Measurements from ENCODE around the gene CATSPERE.

CATSPERE gene

DNA sequence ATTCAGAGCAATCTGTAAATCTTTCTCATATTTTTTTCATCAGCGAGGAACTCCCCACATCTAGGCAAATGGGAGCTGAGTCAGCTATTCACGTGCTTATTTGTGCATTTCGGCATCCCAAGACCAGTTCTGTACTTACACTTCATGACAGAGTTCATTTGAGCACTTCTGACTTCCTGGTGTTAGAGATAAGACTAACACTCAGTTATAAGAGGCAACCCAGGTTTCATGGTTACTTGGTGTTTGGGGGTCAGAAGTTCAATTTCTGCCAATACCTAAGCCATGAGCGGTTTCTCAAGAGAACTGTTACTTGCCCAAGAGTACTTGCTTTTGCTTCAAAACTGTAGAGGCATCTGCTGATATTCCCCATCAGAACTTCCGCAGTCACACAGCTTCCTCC is 167.7 kb downstream of the CATSPERE start:
- no peak overlapping the region for H3K4me3 ChIP-seq (ENCODE audit: low read depth, low read length)
- in situ Hi-C loops (cut with HindIII; ENCODE audit: low sequenced_read_pairs) = no loop called here
- DNase-seq (ENCODE audit: low read depth) = no peak
- TF ChIP-seq, protein P1, sequence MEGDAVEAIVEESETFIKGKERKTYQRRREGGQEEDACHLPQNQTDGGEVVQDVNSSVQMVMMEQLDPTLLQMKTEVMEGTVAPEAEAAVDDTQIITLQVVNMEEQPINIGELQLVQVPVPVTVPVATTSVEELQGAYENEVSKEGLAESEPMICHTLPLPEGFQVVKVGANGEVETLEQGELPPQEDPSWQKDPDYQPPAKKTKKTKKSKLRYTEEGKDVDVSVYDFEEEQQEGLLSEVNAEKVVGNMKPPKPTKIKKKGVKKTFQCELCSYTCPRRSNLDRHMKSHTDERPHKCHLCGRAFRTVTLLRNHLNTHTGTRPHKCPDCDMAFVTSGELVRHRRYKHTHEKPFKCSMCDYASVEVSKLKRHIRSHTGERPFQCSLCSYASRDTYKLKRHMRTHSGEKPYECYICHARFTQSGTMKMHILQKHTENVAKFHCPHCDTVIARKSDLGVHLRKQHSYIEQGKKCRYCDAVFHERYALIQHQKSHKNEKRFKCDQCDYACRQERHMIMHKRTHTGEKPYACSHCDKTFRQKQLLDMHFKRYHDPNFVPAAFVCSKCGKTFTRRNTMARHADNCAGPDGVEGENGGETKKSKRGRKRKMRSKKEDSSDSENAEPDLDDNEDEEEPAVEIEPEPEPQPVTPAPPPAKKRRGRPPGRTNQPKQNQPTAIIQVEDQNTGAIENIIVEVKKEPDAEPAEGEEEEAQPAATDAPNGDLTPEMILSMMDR (IDR thresholded peaks at IDR 0.05; ENCODE audit: low read depth, low read length, missing control alignments) = no peak

DNA sequence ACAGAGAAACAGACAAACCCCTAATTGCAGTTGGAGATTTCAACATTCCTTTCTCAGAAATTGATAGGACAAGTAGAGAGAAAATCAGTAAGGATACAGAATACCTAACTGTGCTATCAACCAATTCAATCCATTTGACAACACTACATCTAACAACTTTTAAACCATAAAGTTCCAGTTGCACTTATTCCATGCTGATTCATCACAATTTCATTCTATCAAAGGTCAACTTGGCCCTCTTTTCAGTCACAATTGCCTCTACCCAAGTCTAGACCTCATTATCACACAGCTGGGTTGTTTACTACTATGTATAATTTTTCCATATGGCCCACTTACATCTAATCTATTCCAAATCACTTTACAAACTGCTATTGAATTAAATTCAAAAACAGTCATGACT is 172.1 kb downstream of the CATSPERE start:
- TF ChIP-seq, protein P1 (IDR thresholded peaks at IDR 0.05; ENCODE audit: low read depth, low read length, missing control alignments) = no peak
- in situ Hi-C loops (cut with HindIII; ENCODE audit: low sequenced_read_pairs) = no loop called here
- no peak overlapping the region for H3K4me3 ChIP-seq (ENCODE audit: low read depth, low read length)
- no peak for DNase-seq (ENCODE audit: low read depth)

DNA sequence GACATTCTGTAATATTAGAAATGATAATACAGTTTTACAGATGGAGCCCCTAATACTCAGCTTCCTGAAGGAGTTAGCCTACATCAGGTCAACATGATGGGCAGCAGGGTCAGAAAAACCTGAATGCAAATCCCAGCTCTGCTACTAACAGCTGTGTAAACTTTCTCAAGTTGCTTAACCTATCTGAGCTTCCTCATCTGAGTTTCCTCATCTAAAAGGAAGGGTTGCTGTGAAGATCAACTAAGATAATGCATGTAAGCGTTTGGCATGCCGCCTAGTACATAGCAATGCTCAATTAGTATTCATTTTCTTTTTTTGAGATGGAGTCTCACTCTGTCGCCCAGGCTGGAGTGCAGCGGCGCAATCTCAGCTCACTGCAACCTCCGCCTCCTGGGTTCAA is 173.5 kb downstream of the CATSPERE start:
- TF ChIP-seq, protein P1 (IDR thresholded peaks at IDR 0.05; ENCODE audit: low read depth, low read length, missing control alignments) = no peak
- H3K4me3 ChIP-seq (ENCODE audit: low read depth, low read length) = no peak overlapping the region
- in situ Hi-C loops (cut with HindIII; ENCODE audit: low sequenced_read_pairs) = no loop called here
- no peak for DNase-seq (ENCODE audit: low read depth)

DNA sequence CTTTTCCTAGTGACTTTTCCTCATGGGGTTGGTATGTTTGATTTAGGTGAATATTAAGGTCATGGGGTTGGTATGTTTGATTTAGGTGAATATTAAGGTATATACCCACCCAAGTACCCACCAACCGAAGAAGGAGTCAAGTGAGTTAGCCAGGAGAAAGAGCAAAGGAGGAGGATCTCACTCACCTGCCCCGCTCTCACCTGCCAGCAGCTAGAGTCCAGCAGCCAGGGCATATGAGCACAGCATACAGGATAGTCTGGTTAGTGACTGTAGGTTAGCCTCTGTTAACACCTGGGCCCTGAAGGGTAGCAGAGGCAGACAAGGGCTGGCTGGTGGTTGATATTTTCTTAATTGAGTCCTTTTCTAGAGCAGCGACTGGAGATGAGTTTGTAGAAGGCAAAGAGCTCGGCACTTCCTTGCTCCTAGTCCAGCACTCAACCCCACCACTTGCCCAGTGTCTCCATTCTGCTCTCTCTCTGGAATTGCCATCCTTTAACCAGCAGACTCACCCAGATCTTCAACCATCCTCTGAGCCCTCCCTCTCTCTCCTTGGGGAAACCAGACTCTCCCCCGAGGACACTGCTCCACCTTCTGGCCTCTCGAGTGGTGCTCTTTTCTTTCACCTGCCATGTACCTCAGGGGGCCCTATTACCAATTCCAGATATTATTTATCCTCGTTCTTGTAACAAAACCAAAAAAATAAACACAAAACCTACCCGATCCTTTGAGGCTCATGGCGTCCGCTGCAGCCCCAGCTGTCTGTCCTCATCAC is 175.6 kb downstream of the CATSPERE start:
- no peak for DNase-seq (ENCODE audit: low read depth)
- no peak overlapping the region for H3K4me3 ChIP-seq (ENCODE audit: low read depth, low read length)
- in situ Hi-C loops (cut with HindIII; ENCODE audit: low sequenced_read_pairs) = no loop called here
- TF ChIP-seq, protein P1 (IDR thresholded peaks at IDR 0.05; ENCODE audit: low read depth, low read length, missing control alignments) = no peak

DNA sequence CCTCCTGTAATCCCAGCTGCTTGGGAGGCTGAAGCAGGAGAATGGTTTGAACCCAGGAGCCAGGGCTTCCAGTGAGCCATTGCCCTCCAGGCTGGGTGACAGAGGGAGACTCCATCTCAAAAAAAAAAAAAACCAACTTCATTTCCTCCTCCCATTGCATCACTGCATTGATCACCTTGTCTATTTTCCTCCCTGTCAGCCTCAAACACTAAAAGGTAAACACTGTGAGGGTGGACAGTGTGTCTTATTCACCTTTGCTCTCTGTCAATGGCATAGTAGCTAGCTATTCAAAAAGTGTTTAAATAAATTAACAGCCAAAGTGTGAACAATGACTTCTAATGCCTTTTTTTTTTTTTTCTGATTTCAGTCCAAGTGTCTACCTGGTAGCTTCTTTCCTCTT is 178.5 kb downstream of the CATSPERE start:
- TF ChIP-seq, protein P1 (IDR thresholded peaks at IDR 0.05; ENCODE audit: low read depth, low read length, missing control alignments) = no peak
- in situ Hi-C loops (cut with HindIII; ENCODE audit: low sequenced_read_pairs) = no loop called here
- H3K4me3 ChIP-seq (ENCODE audit: low read depth, low read length) = no peak overlapping the region
- DNase-seq (ENCODE audit: low read depth) = no peak

DNA sequence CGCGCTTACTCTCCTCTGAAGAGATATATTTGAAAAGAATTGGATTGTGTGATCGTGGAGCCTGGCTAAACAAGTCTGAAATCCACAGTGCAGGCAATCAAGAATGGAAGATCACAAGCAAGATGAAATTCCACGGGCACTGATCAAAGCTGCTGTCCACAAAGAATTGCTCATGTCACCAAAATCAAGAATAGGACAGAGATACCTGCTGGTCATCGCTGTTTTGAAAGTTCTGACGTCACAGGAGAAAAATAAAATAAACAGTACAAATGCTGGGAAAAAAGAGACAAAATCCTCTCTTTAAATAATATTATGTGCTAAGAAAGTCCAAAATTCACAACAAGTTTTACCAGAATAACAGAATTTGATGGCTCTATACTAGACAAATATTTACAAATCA is 179.8 kb downstream of the CATSPERE start:
- TF ChIP-seq, protein P1 (IDR thresholded peaks at IDR 0.05; ENCODE audit: low read depth, low read length, missing control alignments) = no peak
- in situ Hi-C loops (cut with HindIII; ENCODE audit: low sequenced_read_pairs) = no loop called here
- DNase-seq (ENCODE audit: low read depth) = no peak
- H3K4me3 ChIP-seq (ENCODE audit: low read depth, low read length) = no peak overlapping the region

Data from astrocyte of the cerebellum (primary cell).